Hindlimb muscle (tissue), 1 donor: ENCODE measurements around the gene EME2. TPM values are rescaled to one million over a fixed set of nuclear protein-coding genes. Genes with fewer than 3 reads are reported as not detected.

Experiments
- DNase-seq: peaks from one replicate; pipeline ENCODE4 v3.0.0-alpha.2; 2013
- polyA plus RNA-seq: library from polyadenylated mRNA; unstranded; fragments of 120-200 nt; gene quantifications from one replicate; pipeline ENCODE4 v1.2.1, GENCODE V29; 2013; ENCODE audit not compliant: insufficient read length

Gene EME2
- polyA plus RNA-seq, 1 donor, result 7.2 TPM

GRCh38 chr16:1745900-1746692, 26.5 kb upstream of the EME2 start:
- no peak for DNase-seq

GRCh38 chr16:1746693-1747195, 25.9 kb upstream of the EME2 start:
- DNase-seq, result no peak

GRCh38 chr16:1747934-1748333, 24.7 kb upstream of the EME2 start:
- no peak for DNase-seq

GRCh38 chr16:1749152-1750117, 23.2 kb upstream of the EME2 start:
- DNase-seq, result no peak

GRCh38 chr16:1751946-1752345, 20.7 kb upstream of the EME2 start:
- no peak for DNase-seq

- no peak for DNase-seq
Observed at GRCh38 chr16:1752853-1753252, 19.8 kb upstream of the EME2 start.

GRCh38 chr16:1754204-1754603, 18.4 kb upstream of the EME2 start:
- no peak for DNase-seq

GRCh38 chr16:1757714-1758461, 14.7 kb upstream of the EME2 start:
- no peak for DNase-seq

- no peak for DNase-seq
Observed at GRCh38 chr16:1758923-1759322, 13.7 kb upstream of the EME2 start.

- no peak for DNase-seq
Observed at GRCh38 chr16:1759511-1759910, 13.1 kb upstream of the EME2 start.

- no peak for DNase-seq
Observed at GRCh38 chr16:1760911-1761310, 11.7 kb upstream of the EME2 start.

GRCh38 chr16:1761751-1762150, 10.9 kb upstream of the EME2 start:
- DNase-seq, result no peak

- no peak for DNase-seq
Observed at GRCh38 chr16:1762196-1762878, 10.3 kb upstream of the EME2 start.

GRCh38 chr16:1762879-1763520, 9.6 kb upstream of the EME2 start:
- DNase-seq, result no peak

- no peak for DNase-seq
Observed at GRCh38 chr16:1763521-1764511, 8.8 kb upstream of the EME2 start.

GRCh38 chr16:1764971-1765370, 7.6 kb upstream of the EME2 start:
- no peak for DNase-seq

- no peak for DNase-seq
Observed at GRCh38 chr16:1765826-1766225, 6.8 kb upstream of the EME2 start.

GRCh38 chr16:1766231-1766630, 6.4 kb upstream of the EME2 start:
- no peak for DNase-seq

- DNase-seq, result no peak
Observed at GRCh38 chr16:1766701-1767100, 5.9 kb upstream of the EME2 start.
